H9 (cell line): ENCODE results near the gene AGO1. TPM values are rescaled to one million over a fixed set of nuclear protein-coding genes. Genes with fewer than 3 reads are reported as not detected.

Experiments
- DNase-seq: peaks from one replicate; pipeline ENCODE4 v3.0.0-alpha.2; 2017
- H2AFZ ChIP-seq: one replicate; pipeline ENCODE4 v1.6.1; 2013; ENCODE audit warnings: mild to moderate bottlenecking, low read length, control low read depth, moderate library complexity
- H2AK5ac ChIP-seq: 2 replicates; pipeline ENCODE4 v1.6.1; 2013; ENCODE audit warnings: low read length, control low read depth, mixed read lengths; ENCODE audit not compliant: insufficient read length
- H2BK120ac ChIP-seq: one replicate; pipeline ENCODE4 v1.6.1; 2013; ENCODE audit warnings: low read depth, mild to moderate bottlenecking, low read length, control low read depth, inconsistent platforms; ENCODE audit not compliant: poor library complexity, severe bottlenecking
- H2BK12ac ChIP-seq: 2 replicates; pipeline ENCODE4 v1.6.1; 2013; ENCODE audit warnings: low read length, control low read depth, mixed read lengths, low read depth; ENCODE audit not compliant: insufficient read length
- H2BK15ac ChIP-seq: 2 replicates; pipeline ENCODE4 v1.6.1; 2013; ENCODE audit warnings: low read depth, low read length, control low read depth
- H2BK20ac ChIP-seq: one replicate; pipeline ENCODE4 v1.6.1; 2013; ENCODE audit warnings: low read depth, mild to moderate bottlenecking, low read length, control low read depth, inconsistent platforms; ENCODE audit not compliant: poor library complexity, severe bottlenecking
- H2BK5ac ChIP-seq: 2 replicates; pipeline ENCODE4 v1.6.1; 2013; ENCODE audit warnings: low read length, control low read depth, mixed read lengths; ENCODE audit not compliant: insufficient read length
- H3K14ac ChIP-seq: 2 replicates; pipeline ENCODE4 v1.6.1; 2013; ENCODE audit warnings: low read length, control low read depth; ENCODE audit not compliant: insufficient read depth
- H3K18ac ChIP-seq: 2 replicates; pipeline ENCODE4 v1.6.1; 2013; ENCODE audit warnings: low read depth, mild to moderate bottlenecking, mixed read lengths, low read length, control low read depth; ENCODE audit not compliant: insufficient read length
- H3K23ac ChIP-seq: 2 replicates; pipeline ENCODE4 v1.6.1; 2013; ENCODE audit warnings: low read length, control low read depth, mixed read lengths, low read depth; ENCODE audit not compliant: insufficient read length
- H3K23me2 ChIP-seq: 2 replicates; pipeline ENCODE4 v1.6.1; 2013; ENCODE audit warnings: low read depth, mild to moderate bottlenecking, mixed read lengths, low read length, control low read depth; ENCODE audit not compliant: insufficient read length, poor library complexity, severe bottlenecking
- H3K27ac ChIP-seq: 2 replicates; pipeline ENCODE4 v1.5.1; 2013; ENCODE audit warnings: low read length, control low read depth, mixed read lengths, low read depth; ENCODE audit not compliant: insufficient read length
- H3K27me3 ChIP-seq: 2 replicates; pipeline ENCODE4 v1.6.1; 2013; ENCODE audit warnings: low read length, control low read depth, inconsistent platforms; ENCODE audit not compliant: insufficient read depth
- H3K4ac ChIP-seq: 2 replicates; pipeline ENCODE4 v1.6.1; 2013; ENCODE audit warnings: low read depth, mild to moderate bottlenecking, control low read depth, inconsistent platforms, low read length, moderate library complexity
- H3K4me1 ChIP-seq: 2 replicates; pipeline ENCODE4 v1.6.1; 2013; ENCODE audit warnings: low read length, control low read depth, inconsistent platforms; ENCODE audit not compliant: insufficient read depth
- H3K4me2 ChIP-seq: 2 replicates; pipeline ENCODE4 v1.6.1; 2013; ENCODE audit warnings: low read length, control low read depth, mixed read lengths; ENCODE audit not compliant: insufficient read length, insufficient read depth
- H3K56ac ChIP-seq: 2 replicates; pipeline ENCODE4 v1.6.1; 2013; ENCODE audit warnings: low read depth, mild to moderate bottlenecking, mixed read lengths, low read length, control low read depth; ENCODE audit not compliant: insufficient read length
- H3K79me1 ChIP-seq: 2 replicates; pipeline ENCODE4 v1.6.1; 2013; ENCODE audit warnings: low read depth, mild to moderate bottlenecking, moderate library complexity, low read length, control low read depth, inconsistent platforms; ENCODE audit not compliant: insufficient read depth, poor library complexity, severe bottlenecking
- H3K79me2 ChIP-seq: 2 replicates; pipeline ENCODE4 v1.6.1; 2013; ENCODE audit warnings: low read length, control low read depth, inconsistent platforms; ENCODE audit not compliant: insufficient read depth
- H3K9ac ChIP-seq: 2 replicates; pipeline ENCODE4 v1.6.1; 2013; ENCODE audit warnings: low read length, control low read depth, mixed read lengths; ENCODE audit not compliant: insufficient read length; ENCODE audit errors: extremely low read depth
- H3K9me3 ChIP-seq: one replicate; pipeline ENCODE4 v1.6.1; 2013; ENCODE audit warnings: low read depth, low read length, inconsistent platforms; ENCODE audit not compliant: control insufficient read depth
- H3T11ph ChIP-seq: one replicate; pipeline ENCODE4 v1.6.1; 2013; ENCODE audit warnings: mild to moderate bottlenecking, low read length, control low read depth, inconsistent platforms
- H4K20me1 ChIP-seq: one replicate; pipeline ENCODE4 v1.6.1; 2013; ENCODE audit not compliant: control insufficient read depth, insufficient read length, insufficient read depth
- H4K5ac ChIP-seq: 2 replicates; pipeline ENCODE4 v1.6.1; 2013; ENCODE audit warnings: low read depth, mild to moderate bottlenecking, mixed read lengths, low read length, control low read depth; ENCODE audit not compliant: insufficient read length
- H4K8ac ChIP-seq: replicated peaks from 2 replicates; pipeline ENCODE4 v1.6.1; 2013; ENCODE audit warnings: low read length, control low read depth, mixed read lengths, low read depth; ENCODE audit not compliant: insufficient read length
- H4K91ac ChIP-seq: 2 replicates; pipeline ENCODE4 v1.6.1; 2013; ENCODE audit warnings: low read depth, mild to moderate bottlenecking, moderate library complexity, mixed read lengths, low read length, control low read depth; ENCODE audit not compliant: insufficient read length
- H3K27ac Mint-ChIP-seq, 3 experiments: 2 replicates in 2 of 3; 3 replicates in 1 of 3; pipeline ENCODE4 v1.8.0; 2020 to 2021; ENCODE audit warnings: mixed read lengths in 3 of 3, mild to moderate bottlenecking in 1 of 3, moderate library complexity in 1 of 3
- H3K27me3 Mint-ChIP-seq: 2 replicates; pipeline ENCODE4 v1.8.0; 2021; ENCODE audit warnings: low read depth, mild to moderate bottlenecking, moderate library complexity, mixed read lengths
- H3K36me3 Mint-ChIP-seq, 3 experiments: 2 replicates in 2 of 3; 3 replicates in 1 of 3; pipeline ENCODE4 v1.8.0; 2020 to 2021; ENCODE audit warnings: low read depth in 3 of 3, mixed read lengths in 3 of 3; ENCODE audit not compliant: insufficient read depth in 1 of 3
- H3K4me1 Mint-ChIP-seq, 2 experiments: 2 replicates each; pipeline ENCODE4 v1.8.0; 2020; ENCODE audit warnings: mixed read lengths in 2 of 2
- H3K4me3 Mint-ChIP-seq, 2 experiments: 2 replicates in 1 of 2; 3 replicates in 1 of 2; pipeline ENCODE4 v1.8.0; 2020 to 2021; ENCODE audit warnings: mild to moderate bottlenecking in 2 of 2, mixed read lengths in 2 of 2, moderate library complexity in 1 of 2
- H3K9me3 Mint-ChIP-seq, 2 experiments: 2 replicates in 1 of 2; 3 replicates in 1 of 2; pipeline ENCODE4 v1.8.0; 2020; ENCODE audit warnings: mild to moderate bottlenecking in 2 of 2, mixed read lengths in 2 of 2, moderate library complexity in 1 of 2
- WGBS: extraction: QIAGEN DNeasy Blood & Tissue Kit; methylation state at CpG from one replicate; pipeline ENCODE4 v1.1.7; 2013; ENCODE audit warnings: missing lambda C conversion rate, low lambda C conversion rate, mixed read lengths; ENCODE audit not compliant: insufficient read length; ENCODE audit errors: extremely low coverage; 5-methylcytosine and 5-hydroxymethylcytosine counted together
- total RNA-seq: library from RNA; stranded (reverse); gene quantifications from 2 replicates; pipeline ENCODE4 v1.2.1, GENCODE V29; 2021
- TF ChIP-seq, protein P1 (sequence below): fragments of 200-600 bp; sonication (generic); conservative IDR thresholded peaks from 3 replicates; pipeline ENCODE4 v1.8.0; 2021; ENCODE audit warnings: antibody characterized with exemption, mild to moderate bottlenecking

The AGO1 gene
- total RNA-seq, 1 experiment from 2014 or later = 74.2 TPM

DNA sequence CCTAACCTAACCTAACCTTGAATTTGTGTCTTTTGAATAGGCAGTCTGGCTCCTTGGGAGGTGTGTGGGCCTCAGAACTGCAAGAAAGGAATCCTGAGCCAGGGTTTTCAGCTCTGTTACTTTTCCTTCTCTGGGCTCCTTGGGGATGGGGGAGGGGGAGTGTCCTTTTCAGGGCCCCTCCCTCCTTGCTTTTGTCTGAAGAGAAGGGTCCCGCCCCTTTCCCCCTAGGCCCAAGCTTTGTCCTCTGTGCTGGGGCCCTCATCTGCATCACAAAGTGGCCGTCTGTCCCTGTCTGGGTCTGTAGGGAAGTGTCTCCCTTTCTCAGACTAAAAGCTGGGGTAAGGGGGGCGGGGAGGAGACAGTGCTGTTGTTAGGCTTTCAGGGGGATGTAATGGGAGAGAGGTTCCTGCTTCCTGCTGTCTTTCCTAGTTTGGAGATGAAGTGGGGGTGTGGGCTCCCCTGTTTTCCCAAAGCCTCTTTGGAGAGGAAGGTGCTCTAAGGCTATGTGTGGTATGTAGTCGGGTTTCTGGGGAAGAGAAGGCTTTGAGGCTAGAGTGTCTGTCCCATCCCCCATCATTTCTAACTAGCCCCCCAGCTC, 3.1 kb downstream of the AGO1 start:
- peak overlapping the region; percentile 86 for H3K4me2 ChIP-seq
- H3K4ac ChIP-seq = no peak overlapping the region
- Mint-ChIP-seq H3K4me1 (peaks cover 45 to 47% of the 10 kb centered on the region in 2 experiments), H3K27me3 (no peaks in the 10 kb centered on the region), H3K36me3 (peaks cover 12 to 26% (median 25%) of the 10 kb centered on the region in 3 experiments; a peak in 6 of 7 replicates), H3K27ac (peak overlapping the region; percentile 97), H3K9me3 (no peaks in the 10 kb centered on the region), H3K4me3 (peak overlapping the region; percentile 69 to 82)
- no peak overlapping the region for H2BK120ac ChIP-seq
- no peak overlapping the region for H3K9ac ChIP-seq
- no peak overlapping the region for H2AK5ac ChIP-seq
- H3K56ac ChIP-seq = no peak overlapping the region
- no peak overlapping the region for H2BK20ac ChIP-seq
- H2AFZ ChIP-seq = no peak overlapping the region
- peaks cover 4% of the 10 kb centered on the region for H4K20me1 ChIP-seq
- H3K27ac ChIP-seq = peak overlapping the region; percentile 34
- peaks cover 7% of the 10 kb centered on the region for H3K79me1 ChIP-seq
- peak; percentile 97 for DNase-seq
- TF ChIP-seq, protein P1, sequence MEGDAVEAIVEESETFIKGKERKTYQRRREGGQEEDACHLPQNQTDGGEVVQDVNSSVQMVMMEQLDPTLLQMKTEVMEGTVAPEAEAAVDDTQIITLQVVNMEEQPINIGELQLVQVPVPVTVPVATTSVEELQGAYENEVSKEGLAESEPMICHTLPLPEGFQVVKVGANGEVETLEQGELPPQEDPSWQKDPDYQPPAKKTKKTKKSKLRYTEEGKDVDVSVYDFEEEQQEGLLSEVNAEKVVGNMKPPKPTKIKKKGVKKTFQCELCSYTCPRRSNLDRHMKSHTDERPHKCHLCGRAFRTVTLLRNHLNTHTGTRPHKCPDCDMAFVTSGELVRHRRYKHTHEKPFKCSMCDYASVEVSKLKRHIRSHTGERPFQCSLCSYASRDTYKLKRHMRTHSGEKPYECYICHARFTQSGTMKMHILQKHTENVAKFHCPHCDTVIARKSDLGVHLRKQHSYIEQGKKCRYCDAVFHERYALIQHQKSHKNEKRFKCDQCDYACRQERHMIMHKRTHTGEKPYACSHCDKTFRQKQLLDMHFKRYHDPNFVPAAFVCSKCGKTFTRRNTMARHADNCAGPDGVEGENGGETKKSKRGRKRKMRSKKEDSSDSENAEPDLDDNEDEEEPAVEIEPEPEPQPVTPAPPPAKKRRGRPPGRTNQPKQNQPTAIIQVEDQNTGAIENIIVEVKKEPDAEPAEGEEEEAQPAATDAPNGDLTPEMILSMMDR = no peak
- peaks cover 24% of the 10 kb centered on the region; the same call in 1 of the 2 replicates for H3K79me2 ChIP-seq
- H3K23ac ChIP-seq = no peak overlapping the region
- no peaks in the 10 kb centered on the region for H3K9me3 ChIP-seq
- no peak overlapping the region for H3K14ac ChIP-seq
- no peak overlapping the region for H3T11ph ChIP-seq
- no peak overlapping the region for H2BK5ac ChIP-seq
- H3K4me1 ChIP-seq = peaks cover 16% of the 10 kb centered on the region
- no peak overlapping the region for H4K91ac ChIP-seq
- no peak overlapping the region for H2BK15ac ChIP-seq
- no peak overlapping the region for H2BK12ac ChIP-seq
- H3K23me2 ChIP-seq = peaks cover 13% of the 10 kb centered on the region
- no peak overlapping the region for H4K8ac ChIP-seq
- no CpG with 5 or more reads among the region's 4 CpGs for WGBS
- no peaks in the 10 kb centered on the region for H3K27me3 ChIP-seq
- H3K18ac ChIP-seq = no peak overlapping the region
- H4K5ac ChIP-seq = no peak overlapping the region
